RWPE2 (cell line): ENCODE measurements around the gene CD82.

ENCODE experiments used
- ATAC-seq: fragments of 200-7000 bp; cut with Tn5 transposase; 3 replicates; pipeline ENCODE4 v1.9.1; 2021; ENCODE audit warnings: low read depth
- DNase-seq: peaks from one replicate; pipeline ENCODE4 v3.0.0-alpha.2; 2020; ENCODE audit warnings: low spot score
- H3K27ac ChIP-seq: fragments of 450-650 bp; 2 replicates; pipeline ENCODE4 v1.5.1; 2017; ENCODE audit warnings: mild to moderate bottlenecking; ENCODE audit not compliant: poor library complexity, severe bottlenecking
- H3K27me3 ChIP-seq: fragments of 250-450 bp; sonication (Bioruptor Pico); 2 replicates; pipeline ENCODE4 v1.5.1; 2021; ENCODE audit warnings: mild to moderate bottlenecking, moderate library complexity; ENCODE audit not compliant: insufficient read depth, poor library complexity, severe bottlenecking
- H3K36me3 ChIP-seq: fragments of 250-450 bp; sonication (Bioruptor Pico); 2 replicates; pipeline ENCODE4 v1.5.1; 2020; ENCODE audit warnings: low read depth, mild to moderate bottlenecking, moderate library complexity
- H3K4me1 ChIP-seq: fragments of 250-450 bp; sonication (Bioruptor Pico); 2 replicates; pipeline ENCODE4 v1.5.1; 2021; ENCODE audit warnings: mild to moderate bottlenecking, moderate library complexity; ENCODE audit not compliant: insufficient read depth, poor library complexity, severe bottlenecking
- H3K4me3 ChIP-seq: fragments of 250-450 bp; sonication (Bioruptor Pico); 2 replicates; pipeline ENCODE4 v1.5.1; 2021; ENCODE audit warnings: mild to moderate bottlenecking, moderate library complexity; ENCODE audit not compliant: severe bottlenecking
- H3K9me3 ChIP-seq: fragments of 250-450 bp; sonication (Bioruptor Pico); 2 replicates; pipeline ENCODE4 v1.5.1; 2021; ENCODE audit warnings: mild to moderate bottlenecking, moderate library complexity; ENCODE audit not compliant: severe bottlenecking
- CTCF ChIP-seq: fragments of 450-650 bp; IDR thresholded peaks from one replicate; pipeline ENCODE4 v1.5.1; 2017; ENCODE audit warnings: mild to moderate bottlenecking, moderate library complexity; ENCODE audit not compliant: poor library complexity, severe bottlenecking

Gene CD82

GRCh38 chr11:44589301-44589700 is 23.8 kb downstream of the CD82 start:
- ATAC-seq (no peak), DNase-seq (no peak)
- Histone ChIP-seq H3K27ac (no peak overlapping the region), H3K4me3 (no peak overlapping the region), H3K36me3 (peaks cover 6% of the 10 kb centered on the region), H3K9me3 (no peaks in the 10 kb centered on the region), H3K4me1 (no peaks in the 10 kb centered on the region), H3K27me3 (no peaks in the 10 kb centered on the region)
- TF ChIP-seq CTCF: no peak

- H3K27ac ChIP-seq: no peak overlapping the region
- no peaks in the 10 kb centered on the region for H3K27me3 ChIP-seq
- peaks cover 6% of the 10 kb centered on the region for H3K36me3 ChIP-seq
- ATAC-seq (no peak), DNase-seq (no peak)
- H3K4me3 ChIP-seq: no peak overlapping the region
- no peaks in the 10 kb centered on the region for H3K4me1 ChIP-seq
- H3K9me3 ChIP-seq: no peaks in the 10 kb centered on the region
- TF ChIP-seq CTCF: no peak
Measured at GRCh38 chr11:44590769-44591168, 25.3 kb downstream of the CD82 start.

GRCh38 chr11:44591557-44591956 is 26.1 kb downstream of the CD82 start:
- H3K4me3 ChIP-seq: no peak overlapping the region
- no peaks in the 10 kb centered on the region for H3K4me1 ChIP-seq
- no peak overlapping the region for H3K27ac ChIP-seq
- TF ChIP-seq CTCF: no peak
- peaks cover 6% of the 10 kb centered on the region for H3K36me3 ChIP-seq
- no peaks in the 10 kb centered on the region for H3K27me3 ChIP-seq
- H3K9me3 ChIP-seq: no peaks in the 10 kb centered on the region
- DNase-seq (no peak), ATAC-seq (no peak)

GRCh38 chr11:44592125-44592940 is 26.9 kb downstream of the CD82 start:
- H3K4me1 ChIP-seq: no peaks in the 10 kb centered on the region

More at GRCh38 chr11:44592125-44592940, 26.9 kb downstream of the CD82 start:
- ATAC-seq (no peak), DNase-seq (no peak)
- Histone ChIP-seq H3K27ac (no peak overlapping the region), H3K9me3 (no peaks in the 10 kb centered on the region), H3K4me3 (no peak overlapping the region), H3K27me3 (no peaks in the 10 kb centered on the region), H3K36me3 (peaks cover 6% of the 10 kb centered on the region)
- no peak for TF ChIP-seq CTCF
